Endothelial cell of umbilical vein (primary cell): Measurements from ENCODE around the gene OSBPL6. TPM values are rescaled to one million over a fixed set of nuclear protein-coding genes. Genes with fewer than 3 reads are reported as not detected.

Source experiments
- BruUV-seq: library from RNA; stranded (reverse); fragments of 400-500 nt; replicated peaks from 2 replicates; lab custom pipeline; 2021; lab: Mats Ljungman, UMichigan
- CTCF ChIA-PET: fragments of 300-600, 350-600 bp; sonication (Branson Sonifier 250); formaldehyde crosslinking; loops from one replicate; lab custom pipeline; 2021; ENCODE audit warnings: antibody characterized with exemption, inconsistent platforms; lab: Charles Lee
- POLR2A ChIA-PET: fragments of 300-600, 350-600 bp; sonication (Branson Sonifier 250); formaldehyde crosslinking; loops from one replicate; lab custom pipeline; 2021; ENCODE audit warnings: antibody characterized with exemption, inconsistent platforms; lab: Charles Lee
- DNase-seq: peaks from one replicate; pipeline ENCODE4 v3.0.0-alpha.2; 2011; ENCODE audit warnings: low read depth, low spot score
- FAIRE-seq: peaks from 2 replicates; lab custom pipeline; 2011; peaks lifted over from hg19 to GRCh38; lab: Jason Lieb, UNC
- H2AFZ ChIP-seq: 2 replicates; pipeline ENCODE4 v1.6.0; 2012; ENCODE audit warnings: low read depth, low read length, control low read depth, inconsistent platforms
- H3K27ac ChIP-seq: 2 replicates; pipeline ENCODE4 v1.5.1; 2011; ENCODE audit warnings: low read depth, mild to moderate bottlenecking, control low read depth, low read length, moderate library complexity; ENCODE audit not compliant: insufficient read depth
- H3K27me3 ChIP-seq, 2 experiments: 2 replicates each; pipeline versions ENCODE4 v1.6.0 to v1.6.1; 2011; ENCODE audit warnings: low read length in 2 of 2, mixed read lengths in 1 of 2; ENCODE audit not compliant: control insufficient read depth in 2 of 2, insufficient read depth in 2 of 2
- H3K36me3 ChIP-seq, 2 experiments: 2 replicates in 1 of 2; 3 replicates in 1 of 2; pipeline ENCODE4 v1.5.1; 2011; ENCODE audit warnings: low read length in 2 of 2, mild to moderate bottlenecking in 1 of 2, moderate library complexity in 1 of 2; ENCODE audit not compliant: control insufficient read depth in 2 of 2, insufficient read depth in 2 of 2; ENCODE audit errors: extremely low read depth in 1 of 2
- H3K4me1 ChIP-seq: 3 replicates; pipeline ENCODE4 v1.5.1; 2011; ENCODE audit warnings: mild to moderate bottlenecking, low read length; ENCODE audit not compliant: control insufficient read depth, insufficient read depth; ENCODE audit errors: extremely low read depth
- H3K4me2 ChIP-seq: 2 replicates; pipeline ENCODE4 v1.6.1; 2011; ENCODE audit warnings: low read length, control low read depth, mixed read lengths; ENCODE audit not compliant: insufficient read depth
- H3K4me3 ChIP-seq, 3 experiments: fragments of 200-600 bp in 1 of 3; sonication (generic), shearing (Covaris generic) in 1 of 3; replicated peaks in 1 of 3; 2 replicates each; pipeline ENCODE4 v1.5.1; 2011 to 2016; ENCODE audit warnings: control low read depth in 3 of 3, low read length in 3 of 3, mild to moderate bottlenecking in 2 of 3, inconsistent platforms in 1 of 3, low read depth in 1 of 3, moderate library complexity in 1 of 3; ENCODE audit not compliant: insufficient read depth in 1 of 3
- H3K79me2 ChIP-seq: 2 replicates; pipeline ENCODE4 v1.6.0; 2012; ENCODE audit warnings: low read length, inconsistent platforms; ENCODE audit not compliant: control insufficient read depth, insufficient read depth
- H3K9ac ChIP-seq: replicated peaks from 2 replicates; pipeline ENCODE3; 2011; ENCODE audit warnings: low read length, control low read depth; ENCODE audit not compliant: insufficient read depth; ENCODE audit errors: extremely low read depth
- H3K9me1 ChIP-seq: replicated peaks from 3 replicates; pipeline ENCODE4 v1.6.0; 2011; ENCODE audit warnings: mild to moderate bottlenecking, low read length; ENCODE audit not compliant: control insufficient read depth, insufficient read depth; ENCODE audit errors: extremely low read depth
- H3K9me3 ChIP-seq: replicated peaks from 2 replicates; pipeline ENCODE4 v1.5.1; 2012; ENCODE audit warnings: low read length, inconsistent platforms; ENCODE audit not compliant: control insufficient read depth, insufficient read depth
- H4K20me1 ChIP-seq: replicated peaks from 2 replicates; pipeline ENCODE3; 2011; ENCODE audit warnings: mild to moderate bottlenecking, low read length; ENCODE audit not compliant: control insufficient read depth, insufficient read depth; ENCODE audit errors: extremely low read depth
- EZH2 ChIP-seq: IDR thresholded peaks from 2 replicates; pipeline ENCODE4 v1.6.1; 2012; ENCODE audit warnings: borderline replicate concordance, low read depth, mild to moderate bottlenecking, moderate library complexity, low read length, inconsistent platforms; ENCODE audit not compliant: severe bottlenecking
- FOS ChIP-seq: IDR thresholded peaks from 2 replicates; pipeline ENCODE4 v1.6.1; 2011; ENCODE audit warnings: mild to moderate bottlenecking, low read length, moderate library complexity, borderline replicate concordance; ENCODE audit not compliant: insufficient read depth
- GATA2 ChIP-seq: IDR thresholded peaks from 2 replicates; pipeline ENCODE4 v1.7.0; 2011; ENCODE audit warnings: low read depth, mild to moderate bottlenecking, moderate library complexity, mixed read lengths, low read length; ENCODE audit not compliant: insufficient read length, insufficient read depth
- JUN ChIP-seq: IDR thresholded peaks from 2 replicates; pipeline ENCODE4 v1.6.1; 2011; ENCODE audit warnings: borderline replicate concordance, low read depth; ENCODE audit not compliant: insufficient read length, insufficient read depth
- MAX ChIP-seq: IDR thresholded peaks from 2 replicates; pipeline ENCODE4 v1.6.1; 2011; ENCODE audit not compliant: insufficient read depth, insufficient read length
- MYC ChIP-seq: IDR thresholded peaks from one replicate; pipeline ENCODE4 v1.6.1; 2011; ENCODE audit warnings: mild to moderate bottlenecking, low read depth, low read length
- POLR2A ChIP-seq: IDR thresholded peaks from 2 replicates; pipeline ENCODE4 v1.6.1; 2012; ENCODE audit warnings: low read depth, mild to moderate bottlenecking, control low read depth, low read length
- POLR2AphosphoS5 ChIP-seq: IDR thresholded peaks from 2 replicates; pipeline ENCODE4 v1.6.1; 2012; ENCODE audit warnings: low read depth, mild to moderate bottlenecking, control low read depth, low read length, moderate library complexity; ENCODE audit not compliant: insufficient read depth
- dilution Hi-C: fragments of 300-500 bp; cut with MboI; formaldehyde crosslinking; loops from one replicate; pipeline ENCODE4 v1.15.0; 2019; ENCODE audit warnings: low sequenced_read_pairs; ENCODE audit not compliant: extremely low pct_ligation_motif_present
- intact Hi-C: fragments of 100-400 bp; cut with micrococcal nuclease; formaldehyde crosslinking; loops from one replicate; pipeline ENCODE4 v1.10.0; 2022
- polyA plus RNA-seq, 4 experiments: library from polyadenylated mRNA; depleted of rRNA in 3 of 4; stranded (reverse) in 3 of 4; unstranded in 1 of 4; fragments of >200 nt; gene quantifications; 2 replicates each; pipeline versions ENCODE4 v1.2.1 to v1.2.3, GENCODE V29; 2011 to 2012; ENCODE audit warnings: missing spikeins in 1 of 4
- total RNA-seq: library from RNA; stranded (reverse); gene quantifications from 2 replicates; pipeline ENCODE4 v1.2.3, GENCODE V29; 2021
- TF ChIP-seq, protein P1 (sequence below), 2 donors: IDR thresholded peaks; 1 replicate in 1 of 2; 2 replicates in 1 of 2; pipeline ENCODE4 v1.5.1; 2011; ENCODE audit warnings: low read length in 2 of 2, mild to moderate bottlenecking in 2 of 2, moderate library complexity in 2 of 2, control low read depth in 1 of 2, inconsistent platforms in 1 of 2, low read depth in 1 of 2; ENCODE audit not compliant: insufficient read depth in 1 of 2; ENCODE audit errors: extremely low read depth in 1 of 2

OSBPL6 gene
- total and polyA plus RNA-seq, 2 donors (not counting 3 experiments of a cell fraction or from before 2014, with no cell fraction given): 1.5 to 2.3 TPM

DNA sequence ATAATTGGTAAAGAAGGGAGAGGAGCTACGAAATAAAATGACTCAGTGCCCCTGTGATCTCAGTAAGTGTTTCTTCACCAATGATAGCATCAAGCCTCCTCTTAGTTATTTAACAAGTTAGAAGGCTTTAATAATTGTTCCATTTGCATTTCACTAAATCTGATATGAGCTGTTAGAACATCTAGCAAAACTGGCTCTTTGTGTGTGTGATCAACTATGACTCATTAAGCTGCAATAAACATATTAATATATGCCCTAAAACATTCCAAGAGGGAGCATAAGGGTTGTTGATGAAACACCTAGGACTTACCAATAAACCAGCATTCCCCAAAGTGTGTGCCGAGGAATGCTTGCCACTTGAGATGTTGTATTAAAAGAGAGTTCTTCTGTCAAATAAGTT, 115.2 kb downstream of the OSBPL6 start:
- Histone ChIP-seq H3K4me2 (no peak overlapping the region), H3K27ac (no peak overlapping the region), H3K4me1 (no peaks in the 10 kb centered on the region), H3K9me1 (no peaks in the 10 kb centered on the region), H3K36me3 (no peaks in the 10 kb centered on the region), H3K4me3 (no peak overlapping the region), H2AFZ (no peak overlapping the region), H3K79me2 (no peaks in the 10 kb centered on the region), H4K20me1 (no peaks in the 10 kb centered on the region), H3K9ac (no peak overlapping the region), H3K27me3 (no peaks in the 10 kb centered on the region), H3K9me3 (no peaks in the 10 kb centered on the region)
- POLR2A ChIA-PET: no interaction called here
- peak; percentile 14 for DNase-seq
- BruUV-seq: no TSS peak
- dilution Hi-C loops (no loop called here), intact Hi-C loops (no loop called here)
- CTCF ChIA-PET: interaction anchor here (0.7 to 2.2 kb wide), 6 partner anchors 9 to 110 kb away, joined by 3 to 10 read pairs (median 3); no protein-coding TSS in a partner anchor
- TF ChIP-seq EZH2 (no peak), MYC (no peak), FOS (no peak), MAX (no peak), POLR2AphosphoS5 (no peak)
- FAIRE-seq: no peak

- no TSS peak for BruUV-seq
- intact Hi-C loops: no loop called here
- Histone ChIP-seq H3K9me1 (no peaks in the 10 kb centered on the region), H3K79me2 (no peaks in the 10 kb centered on the region), H3K4me1 (no peaks in the 10 kb centered on the region), H4K20me1 (no peaks in the 10 kb centered on the region), H3K27ac (no peak overlapping the region), H3K9me3 (no peaks in the 10 kb centered on the region), H3K4me2 (no peak overlapping the region), H3K36me3 (no peaks in the 10 kb centered on the region), H2AFZ (no peak overlapping the region), H3K4me3 (no peak overlapping the region), H3K9ac (no peak overlapping the region), H3K27me3 (no peaks in the 10 kb centered on the region)
- no peak for DNase-seq
- POLR2A ChIA-PET: no interaction called here
- dilution Hi-C loops: no loop called here
- FAIRE-seq: no peak
- CTCF ChIA-PET: interaction anchor here (1.1 to 2.2 kb wide), 2 partner anchors 9 to 100 kb away, joined by 3 to 8 read pairs; no protein-coding TSS in a partner anchor
- TF ChIP-seq FOS (no peak), GATA2 (no peak), MAX (no peak), MYC (no peak), POLR2A (no peak), JUN (no peak), EZH2 (no peak), POLR2AphosphoS5 (no peak)
- TF ChIP-seq, protein P1, sequence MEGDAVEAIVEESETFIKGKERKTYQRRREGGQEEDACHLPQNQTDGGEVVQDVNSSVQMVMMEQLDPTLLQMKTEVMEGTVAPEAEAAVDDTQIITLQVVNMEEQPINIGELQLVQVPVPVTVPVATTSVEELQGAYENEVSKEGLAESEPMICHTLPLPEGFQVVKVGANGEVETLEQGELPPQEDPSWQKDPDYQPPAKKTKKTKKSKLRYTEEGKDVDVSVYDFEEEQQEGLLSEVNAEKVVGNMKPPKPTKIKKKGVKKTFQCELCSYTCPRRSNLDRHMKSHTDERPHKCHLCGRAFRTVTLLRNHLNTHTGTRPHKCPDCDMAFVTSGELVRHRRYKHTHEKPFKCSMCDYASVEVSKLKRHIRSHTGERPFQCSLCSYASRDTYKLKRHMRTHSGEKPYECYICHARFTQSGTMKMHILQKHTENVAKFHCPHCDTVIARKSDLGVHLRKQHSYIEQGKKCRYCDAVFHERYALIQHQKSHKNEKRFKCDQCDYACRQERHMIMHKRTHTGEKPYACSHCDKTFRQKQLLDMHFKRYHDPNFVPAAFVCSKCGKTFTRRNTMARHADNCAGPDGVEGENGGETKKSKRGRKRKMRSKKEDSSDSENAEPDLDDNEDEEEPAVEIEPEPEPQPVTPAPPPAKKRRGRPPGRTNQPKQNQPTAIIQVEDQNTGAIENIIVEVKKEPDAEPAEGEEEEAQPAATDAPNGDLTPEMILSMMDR (IDR thresholded peaks at IDR 0.05; ENCODE audit: extremely low read depth in 1 of 2, insufficient read depth in 1 of 2, low read depth in 1 of 2, low read length in 2 of 2): no peak
These were observed 120.8 kb downstream of the OSBPL6 start for GRCh38 chr2:178315078-178315477.
